GM19238 (cell line): ENCODE data around the gene SECTM1.
A peak's percentile ranks its signal among the peaks of the same experiment; 100 is the strongest.

Source experiments
- DNase-seq: peaks from one replicate; pipeline ENCODE4 v3.0.0; 2011; ENCODE audit warnings: low spot score; ENCODE audit not compliant: insufficient read length

SECTM1 gene

GRCh38 chr17:82300707-82301270 is 32.8 kb downstream of the SECTM1 start:
- DNase-seq: peak; percentile 56

GRCh38 chr17:82300228-82300627 is 33.3 kb downstream of the SECTM1 start:
- DNase-seq: no peak

DNA sequence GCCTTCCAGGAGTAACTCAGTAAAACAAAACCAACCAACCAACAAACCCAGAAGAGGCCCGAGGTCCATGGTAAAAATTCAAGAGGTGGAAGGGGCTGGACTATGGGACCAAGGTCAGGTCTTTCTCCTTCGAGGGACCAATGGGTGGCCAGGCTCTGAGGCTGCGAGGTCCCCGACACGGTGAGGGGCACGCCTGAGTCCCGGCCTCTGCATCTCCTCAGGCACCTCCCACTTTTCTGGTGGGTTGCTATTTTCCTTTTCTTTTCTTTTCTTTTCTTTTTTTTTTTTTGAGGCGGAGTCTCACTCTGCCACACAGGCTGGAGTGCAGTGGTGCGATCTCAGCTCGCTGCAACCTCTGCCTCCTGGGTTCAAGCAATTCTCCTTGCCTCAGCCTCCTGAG is 34.1 kb downstream of the SECTM1 start:
- no peak for DNase-seq

- DNase-seq: no peak
Observed at GRCh38 chr17:82298538-82299421, 34.8 kb downstream of the SECTM1 start.

GRCh38 chr17:82297714-82298537 is 35.6 kb downstream of the SECTM1 start:
- peak; percentile 85 for DNase-seq

- peak; percentile 62 for DNase-seq
Observed at GRCh38 chr17:82297280-82297713, 36.3 kb downstream of the SECTM1 start.

DNA sequence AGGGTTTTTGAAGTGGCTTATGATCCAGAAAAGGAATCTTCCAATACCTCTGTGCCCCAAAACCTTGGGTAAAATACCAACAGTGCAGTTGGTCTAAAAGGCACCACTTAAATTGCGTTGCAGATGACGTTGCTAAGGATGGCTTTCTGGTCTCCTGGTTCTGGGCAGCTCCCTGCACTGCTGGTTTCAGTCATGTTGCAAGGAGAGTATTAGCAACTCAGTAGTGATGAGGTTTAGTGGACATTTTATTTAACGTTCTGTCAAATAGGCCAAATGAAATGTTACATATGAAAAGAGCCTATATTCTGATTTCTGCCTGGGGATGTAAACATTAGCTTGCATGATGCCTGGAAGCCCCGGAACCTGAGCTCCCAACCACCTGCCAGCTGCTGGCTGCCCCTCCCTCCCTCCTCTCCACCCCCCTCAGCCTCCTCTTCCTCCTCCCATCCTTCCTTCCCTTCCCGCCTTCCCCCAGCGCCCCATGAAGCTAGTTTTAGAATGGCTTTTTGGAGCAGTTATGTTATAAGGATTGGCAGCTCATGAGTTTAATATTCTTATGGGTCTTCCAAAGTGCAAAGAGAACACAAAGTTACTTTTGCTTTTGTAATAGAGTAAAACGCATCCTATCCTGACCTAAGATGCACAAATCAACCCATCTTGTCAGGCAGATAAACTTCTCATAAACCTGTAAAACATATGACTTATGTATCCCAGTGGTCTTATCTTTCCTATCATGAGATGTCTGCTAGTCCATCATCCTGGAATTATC is 36.9 kb downstream of the SECTM1 start:
- DNase-seq: no peak

DNA sequence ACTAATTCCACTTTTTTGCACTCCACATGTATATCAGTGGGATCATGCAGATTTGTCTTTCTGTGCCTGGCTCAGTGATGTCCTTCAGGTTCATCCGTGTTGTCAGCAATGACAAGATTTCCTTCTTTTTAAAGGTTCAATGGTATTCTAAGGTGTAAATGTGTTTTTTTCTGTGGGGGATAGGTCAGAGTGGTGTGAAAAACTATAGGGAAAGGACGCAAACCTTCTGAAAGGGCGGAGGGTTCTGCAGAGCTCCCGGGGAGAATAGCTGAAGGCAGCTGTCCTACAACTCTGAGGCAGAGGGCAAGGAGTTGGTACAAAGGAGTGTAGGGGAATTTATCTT is 38.1 kb downstream of the SECTM1 start:
- DNase-seq: no peak

DNA sequence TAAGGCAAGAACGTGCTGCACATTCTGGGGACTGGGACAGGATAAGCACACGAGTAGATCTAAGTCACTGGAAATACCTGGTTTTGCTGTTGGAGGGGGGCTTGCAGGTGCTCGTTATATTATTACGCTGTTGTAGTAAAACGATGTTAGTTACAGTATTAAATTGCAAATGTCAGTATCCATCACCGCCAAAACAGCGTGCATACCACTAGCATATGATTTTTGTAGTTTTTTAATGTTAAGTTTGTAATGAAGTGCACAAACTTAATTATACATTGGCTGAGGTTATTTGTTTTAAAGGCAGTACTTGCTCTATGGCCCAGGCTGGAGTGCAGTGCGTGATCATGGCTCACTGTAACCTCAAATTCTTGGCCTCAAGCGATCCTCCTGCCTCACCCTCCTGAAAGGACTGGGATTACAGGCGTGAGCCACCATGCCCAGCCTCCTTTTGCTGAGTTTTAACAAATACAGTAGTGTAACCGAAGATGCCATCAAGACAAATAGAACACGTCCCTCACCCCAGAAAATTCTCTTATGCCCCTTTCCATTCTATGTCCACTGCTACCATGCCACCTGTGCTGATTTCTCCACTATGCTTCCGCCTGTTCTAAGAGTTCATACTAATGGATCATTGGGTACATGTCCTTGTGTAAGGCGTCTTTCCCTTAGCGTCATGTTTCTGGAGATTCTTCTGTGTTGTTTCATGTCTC is 39.3 kb downstream of the SECTM1 start:
- DNase-seq: no peak

DNA sequence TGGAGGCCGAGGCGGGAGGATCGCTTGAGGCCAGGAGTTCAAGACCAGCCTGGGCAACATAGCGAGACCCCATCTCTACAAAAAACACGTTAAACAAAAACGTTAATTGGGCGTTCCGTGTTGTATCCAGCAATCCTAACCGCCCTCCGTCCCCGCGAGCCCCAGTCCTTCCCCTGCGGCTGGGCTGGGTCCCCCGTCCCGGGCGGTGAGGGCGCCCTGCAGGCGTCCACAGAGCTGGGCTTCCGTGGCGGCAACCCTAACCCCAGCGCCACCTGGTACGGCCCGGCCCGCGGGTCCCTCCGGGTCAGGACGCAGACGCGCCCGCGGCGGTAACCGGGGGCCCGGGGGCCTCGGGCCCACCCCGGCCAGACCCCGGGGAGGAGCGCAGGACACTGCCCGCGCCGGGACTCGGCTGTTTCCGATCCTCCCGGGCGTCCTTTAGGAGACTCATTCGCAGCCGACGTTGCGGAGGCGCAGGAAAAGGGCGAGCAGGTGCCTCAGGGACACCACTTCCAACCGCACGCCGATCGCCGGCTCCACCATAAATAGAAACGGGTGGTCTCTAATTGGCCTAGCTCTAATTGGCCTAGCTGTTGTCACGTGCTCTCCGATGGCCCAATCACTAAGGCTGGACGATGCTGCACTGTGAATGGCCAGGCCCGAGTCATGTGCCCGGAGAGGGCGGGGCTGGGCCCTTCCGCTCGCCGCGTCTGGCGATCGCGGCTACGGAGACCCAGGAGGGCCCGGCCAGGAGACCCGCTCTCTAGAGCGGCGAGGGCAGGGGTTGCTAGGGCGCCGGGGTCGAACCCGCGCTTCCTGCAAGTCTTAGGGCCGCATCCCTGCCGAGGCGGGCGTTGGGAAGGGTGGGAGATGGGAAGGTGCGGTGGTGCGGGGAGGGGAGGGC is 41.1 kb downstream of the SECTM1 start:
- peak; percentile 99 for DNase-seq

DNA sequence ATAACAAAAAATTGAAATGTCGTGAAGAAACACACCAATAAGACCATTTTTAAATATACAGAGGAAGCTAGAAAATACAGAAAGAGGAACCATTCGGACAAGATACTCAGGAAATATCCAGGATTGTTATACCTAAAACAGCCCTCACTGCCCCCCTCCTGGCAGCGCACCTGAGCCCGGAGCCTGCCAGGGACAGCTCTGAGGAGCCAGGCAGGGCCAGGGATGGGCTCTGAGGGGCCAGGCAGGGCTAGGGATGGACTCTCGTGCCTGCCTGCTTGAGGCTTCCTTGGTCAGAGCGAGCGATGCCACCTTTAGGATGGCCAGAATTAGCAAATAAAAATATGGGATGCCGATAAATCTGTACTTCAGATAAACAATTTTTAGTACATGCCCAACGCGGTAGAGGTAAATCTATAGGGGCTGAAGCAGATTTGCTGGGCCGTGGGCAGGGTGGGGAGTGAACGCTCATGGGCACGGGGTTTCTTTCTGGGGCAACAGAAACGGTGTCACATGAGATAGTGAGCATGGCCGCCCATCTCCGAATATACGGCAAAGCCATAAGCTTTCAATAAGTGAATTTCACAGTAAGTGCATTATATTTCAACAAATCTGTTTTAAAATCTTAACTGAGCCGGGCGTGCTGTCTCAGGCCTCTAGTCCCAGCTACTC is 41.9 kb downstream of the SECTM1 start:
- no peak for DNase-seq

GRCh38 chr17:82287868-82288801 is 45.4 kb downstream of the SECTM1 start:
- no peak for DNase-seq

GRCh38 chr17:82287013-82287867 is 46.3 kb downstream of the SECTM1 start:
- DNase-seq: no peak

- no peak for DNase-seq
Observed at GRCh38 chr17:82285141-82285540, 48.4 kb downstream of the SECTM1 start.

- DNase-seq: no peak
Observed at GRCh38 chr17:82283208-82283749, 50.3 kb downstream of the SECTM1 start.

DNA sequence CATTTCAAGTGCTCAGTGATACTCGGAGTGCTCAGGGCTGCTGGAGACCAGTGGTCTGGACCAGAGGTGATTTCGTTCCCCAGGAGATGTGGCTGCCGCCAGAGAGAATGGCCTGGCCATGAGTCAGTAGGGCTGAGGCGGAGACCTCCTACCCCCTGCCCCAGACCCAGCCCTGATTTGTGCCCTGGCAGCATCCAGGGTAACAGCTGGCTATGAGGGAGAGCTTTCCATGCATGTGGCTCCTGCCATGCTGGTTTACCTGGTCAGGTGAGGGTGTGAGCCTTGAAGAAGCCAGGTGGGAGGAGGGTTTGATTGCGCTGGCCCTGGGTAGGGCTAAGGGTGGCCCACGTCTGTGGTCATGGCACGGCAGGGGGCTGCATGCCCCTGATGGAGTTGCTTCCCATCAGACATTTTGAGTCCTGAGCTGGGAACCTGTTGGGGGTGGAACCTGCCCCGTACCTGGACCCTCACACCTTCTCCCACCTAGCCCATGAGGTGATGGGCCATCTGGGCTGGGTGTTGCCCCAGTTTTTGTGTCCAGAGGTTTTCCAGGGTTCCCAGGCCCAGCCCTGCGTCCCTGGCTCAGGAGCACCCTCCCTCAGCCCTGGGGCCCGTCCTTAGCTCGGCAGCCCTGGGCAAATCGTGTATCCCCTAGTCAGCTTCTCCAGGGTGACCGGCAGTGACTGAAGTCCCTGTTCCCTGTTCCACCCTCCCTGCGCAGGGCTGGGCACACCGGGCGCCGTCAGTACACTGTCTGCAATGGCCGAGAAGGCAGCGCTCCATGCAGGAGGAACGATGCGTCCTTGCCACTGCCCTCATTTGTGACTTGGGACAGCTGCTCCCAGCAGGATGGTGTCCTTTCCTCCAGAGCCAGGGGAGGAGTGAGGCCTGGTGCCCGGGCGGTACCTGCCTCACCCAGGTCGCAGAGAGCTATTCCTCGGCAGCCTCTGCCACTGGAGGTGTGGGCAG is 51.0 kb downstream of the SECTM1 start:
- DNase-seq: no peak
